NCI-H82 treated with DMSO at 0.1 percent for 48 hours (cell line): ENCODE data around the gene MPP2.
"Not testable (repeated sequence)": the region's sequence is repeated elsewhere in the genome, so short reads cannot be mapped to it uniquely, and the experiment has no call there.

Experiments used
- DNase-seq: peaks from one replicate; lab custom pipeline; 2025; ENCODE audit not compliant: unreplicated experiment; lab: John Stamatoyannopoulos, UW

The MPP2 gene

DNA sequence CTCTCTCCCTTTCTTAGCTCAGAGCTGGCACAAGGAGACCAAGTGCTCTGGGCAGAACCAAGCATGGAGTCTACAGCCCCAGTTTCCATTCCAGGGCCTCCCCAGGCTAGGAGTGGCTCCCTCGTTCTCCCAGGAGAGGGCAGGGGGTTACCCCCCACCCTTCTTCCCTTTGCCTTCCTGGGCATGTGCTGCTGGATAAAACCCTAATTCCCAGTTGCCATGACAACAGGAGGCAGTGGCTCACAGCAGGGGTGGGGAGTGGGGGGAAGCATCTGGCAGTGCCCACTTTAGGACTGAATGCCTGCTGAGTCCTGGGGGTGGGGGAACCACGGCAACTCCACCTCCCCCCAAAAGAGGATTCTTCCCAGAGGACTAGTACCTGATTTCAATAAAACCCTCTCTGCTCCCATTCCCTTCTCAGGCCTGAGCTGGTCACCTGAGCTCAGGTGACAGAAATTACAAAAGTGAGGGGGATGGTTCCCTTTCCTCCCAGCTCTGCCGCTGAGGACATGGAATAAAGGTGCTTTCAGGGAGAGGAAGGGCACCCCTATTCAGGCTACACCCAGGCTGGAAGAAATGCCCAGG lies 1.8 kb downstream of the MPP2 start:
- DNase-seq = peak; percentile 61

DNA sequence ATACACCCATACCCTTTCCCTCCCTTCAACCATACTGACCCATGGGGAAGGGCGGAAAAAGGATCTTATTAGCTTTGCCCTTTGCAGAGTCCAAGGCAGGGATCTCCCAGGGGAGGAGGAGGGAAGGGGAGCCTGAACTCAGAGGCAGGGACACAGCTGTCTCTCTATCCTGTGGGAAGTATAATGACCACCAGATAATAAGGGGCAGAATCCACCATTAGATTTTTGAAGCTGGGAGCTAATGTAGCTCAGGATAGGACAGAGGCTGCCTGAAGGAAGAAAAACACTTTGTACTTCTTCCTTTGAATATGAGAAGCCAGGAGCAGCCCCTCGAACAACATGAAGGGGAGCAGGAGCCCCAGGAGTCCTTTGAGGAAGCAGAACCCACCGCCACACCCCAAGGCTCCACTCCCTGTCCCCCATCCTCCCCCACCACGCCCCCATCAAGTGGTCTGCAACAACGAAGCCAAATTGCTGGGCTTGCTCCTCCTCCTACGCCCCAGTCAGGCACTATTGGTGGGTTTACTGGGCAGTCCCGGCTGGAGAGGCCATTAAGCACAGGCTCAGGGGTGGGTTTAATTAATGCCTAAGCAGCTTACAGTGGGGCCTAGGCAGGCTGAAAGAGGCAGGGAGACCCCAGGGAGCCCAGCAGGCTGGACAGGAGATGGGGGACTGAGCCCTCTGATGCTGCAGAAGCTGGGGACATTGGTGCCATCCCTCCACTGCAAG lies 5.3 kb downstream of the MPP2 start:
- DNase-seq = peak; percentile 87

DNA sequence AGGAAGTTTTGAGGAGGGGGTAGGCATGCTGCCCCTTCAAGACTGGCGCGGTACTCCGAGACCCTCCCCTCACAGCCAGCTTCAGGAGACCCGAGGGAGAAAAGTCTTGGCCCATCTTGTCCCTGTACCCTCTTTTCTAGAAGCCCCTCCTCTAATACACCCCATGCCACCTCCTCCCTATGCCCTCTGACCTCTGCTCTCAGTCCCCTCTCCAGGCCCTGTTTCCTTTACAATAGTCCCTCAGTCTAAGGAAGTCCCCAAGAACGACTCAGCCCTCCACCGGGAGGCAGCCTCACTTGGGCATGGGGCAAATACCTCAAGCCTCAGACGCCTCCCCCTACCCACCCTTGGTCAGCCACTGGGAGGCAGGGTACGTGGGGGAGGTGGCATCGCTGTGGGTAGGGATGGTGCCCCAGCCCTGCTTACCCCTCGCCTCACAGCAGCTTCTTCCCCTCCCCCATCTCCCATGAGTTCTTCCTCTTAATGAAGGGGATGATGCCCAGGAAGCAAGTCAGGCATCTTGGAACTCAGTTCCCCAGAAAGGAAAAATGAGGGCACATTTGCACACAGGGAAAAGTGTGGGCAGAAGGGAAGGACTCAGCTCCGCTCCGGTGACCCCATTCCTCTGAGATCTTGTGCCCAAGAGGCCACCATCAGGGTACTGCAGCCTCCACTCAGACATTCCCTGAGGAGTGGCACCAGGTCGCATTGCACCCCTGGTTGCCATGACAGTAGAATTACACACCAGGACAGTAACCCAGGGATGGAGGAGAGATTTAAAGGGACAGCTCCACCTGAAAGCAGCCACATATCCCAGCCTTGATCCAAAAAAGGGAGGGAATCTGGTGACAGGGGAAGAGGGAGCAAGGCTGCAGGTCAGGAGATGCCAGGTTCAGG lies 6.2 kb downstream of the MPP2 start:
- no peak for DNase-seq

DNA sequence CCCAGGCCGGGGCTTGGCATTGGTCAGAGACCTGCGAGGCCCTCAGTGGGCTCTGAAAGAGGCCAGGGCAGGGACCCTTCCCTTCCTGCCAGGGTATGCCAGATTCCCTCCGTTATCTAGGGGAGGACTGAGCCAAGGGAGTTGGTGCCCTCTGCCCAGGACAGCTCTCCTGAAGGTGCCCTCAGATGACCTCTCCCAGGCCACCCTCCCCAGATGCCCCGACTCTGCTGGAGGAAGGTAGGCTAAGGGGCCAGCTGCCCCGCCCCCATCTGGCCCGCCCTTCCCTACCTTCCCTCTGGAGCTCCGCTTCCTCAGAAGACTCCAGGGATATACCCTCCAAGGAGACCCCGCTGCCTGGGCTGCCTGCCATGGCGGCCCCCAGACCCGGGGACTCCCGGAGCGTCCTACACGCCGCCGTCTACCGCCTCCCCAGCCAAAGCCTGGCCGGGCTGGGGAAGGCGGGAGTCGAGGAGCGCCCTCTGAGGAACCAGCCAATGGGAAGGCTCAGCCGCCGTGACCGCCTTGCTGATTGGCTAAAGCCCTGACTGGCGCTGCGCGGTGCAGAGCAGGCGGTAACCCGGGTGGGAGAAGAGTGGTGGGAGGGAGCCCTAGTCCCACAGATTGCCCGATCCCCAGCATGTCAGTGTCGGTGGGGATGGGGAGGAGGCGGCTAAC lies 7.0 kb downstream of the MPP2 start:
- peak; percentile 76 for DNase-seq

DNA sequence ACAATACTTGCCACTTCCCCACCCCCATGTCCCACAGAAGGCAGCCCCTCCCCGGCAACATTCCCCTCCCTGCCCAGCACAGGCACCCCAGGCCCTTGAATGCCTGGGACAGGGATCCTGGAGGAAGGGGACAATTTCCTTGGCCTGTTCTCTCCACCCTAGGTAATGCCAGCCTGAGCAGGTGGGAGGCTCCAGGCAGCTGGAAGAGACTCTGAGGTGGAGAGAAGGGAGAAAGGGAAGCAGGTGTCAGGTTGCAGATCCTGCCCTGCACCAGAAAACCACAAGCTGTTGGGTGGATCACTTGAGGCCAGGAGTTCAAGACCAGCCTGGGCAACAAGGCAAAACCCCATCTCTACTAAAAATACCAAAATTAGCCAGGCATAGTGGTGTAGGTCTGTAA lies 8.9 kb downstream of the MPP2 start:
- DNase-seq = no peak

DNA sequence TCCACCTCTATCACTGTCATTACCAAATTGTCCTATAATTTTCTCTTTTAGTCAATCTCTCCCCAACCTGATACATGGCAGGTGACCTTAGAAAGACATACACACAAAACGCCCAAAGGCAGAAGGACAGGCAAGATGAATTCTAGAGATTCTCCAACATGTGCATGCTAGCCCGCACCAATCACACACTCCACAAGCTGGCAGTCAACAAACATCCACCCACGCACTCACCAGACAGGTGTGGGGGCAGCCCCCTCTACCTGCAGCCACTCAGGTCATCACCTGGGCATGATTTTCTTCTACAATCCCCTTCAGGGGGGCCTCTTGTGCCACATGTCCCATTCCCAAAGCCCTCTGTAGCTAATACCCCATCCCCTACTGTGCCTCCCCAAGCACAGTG lies 9.5 kb downstream of the MPP2 start:
- DNase-seq = no peak

DNA sequence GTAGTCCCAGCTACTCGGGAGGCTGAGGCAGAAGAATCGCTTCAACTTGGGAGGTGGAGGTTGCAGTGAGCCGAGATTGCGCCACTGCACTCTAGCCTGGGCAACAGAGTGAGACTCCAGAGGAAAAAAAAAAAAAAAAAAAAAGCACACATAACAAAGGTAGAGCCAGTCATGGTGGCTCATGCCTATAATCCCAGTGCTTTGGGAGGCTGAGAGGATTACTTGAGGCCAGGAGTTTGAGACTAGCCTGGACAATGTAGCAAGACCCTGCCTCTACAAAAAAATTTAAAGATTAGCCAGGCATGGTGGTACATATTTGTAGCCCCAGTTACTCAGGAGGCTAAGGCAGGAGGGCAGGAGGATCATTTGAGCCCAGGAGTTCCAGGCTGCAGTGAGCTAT lies 12.8 kb downstream of the MPP2 start:
- DNase-seq = not testable (repeated sequence)

DNA sequence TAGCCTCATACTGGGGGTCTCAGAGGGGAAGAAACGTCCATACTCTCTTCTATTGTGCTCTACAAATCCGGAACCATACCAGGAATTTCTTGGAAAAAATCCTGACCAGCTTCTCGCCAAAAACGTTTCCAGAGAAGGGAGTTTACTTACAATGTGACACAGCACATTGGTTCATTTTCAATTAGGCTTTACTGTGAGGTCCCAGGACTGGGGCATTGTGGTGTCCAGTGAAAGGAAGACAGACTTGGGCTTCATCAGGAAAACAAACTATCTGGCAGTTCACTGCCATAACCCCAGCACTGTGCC lies 14.7 kb downstream of the MPP2 start:
- no peak for DNase-seq

DNA sequence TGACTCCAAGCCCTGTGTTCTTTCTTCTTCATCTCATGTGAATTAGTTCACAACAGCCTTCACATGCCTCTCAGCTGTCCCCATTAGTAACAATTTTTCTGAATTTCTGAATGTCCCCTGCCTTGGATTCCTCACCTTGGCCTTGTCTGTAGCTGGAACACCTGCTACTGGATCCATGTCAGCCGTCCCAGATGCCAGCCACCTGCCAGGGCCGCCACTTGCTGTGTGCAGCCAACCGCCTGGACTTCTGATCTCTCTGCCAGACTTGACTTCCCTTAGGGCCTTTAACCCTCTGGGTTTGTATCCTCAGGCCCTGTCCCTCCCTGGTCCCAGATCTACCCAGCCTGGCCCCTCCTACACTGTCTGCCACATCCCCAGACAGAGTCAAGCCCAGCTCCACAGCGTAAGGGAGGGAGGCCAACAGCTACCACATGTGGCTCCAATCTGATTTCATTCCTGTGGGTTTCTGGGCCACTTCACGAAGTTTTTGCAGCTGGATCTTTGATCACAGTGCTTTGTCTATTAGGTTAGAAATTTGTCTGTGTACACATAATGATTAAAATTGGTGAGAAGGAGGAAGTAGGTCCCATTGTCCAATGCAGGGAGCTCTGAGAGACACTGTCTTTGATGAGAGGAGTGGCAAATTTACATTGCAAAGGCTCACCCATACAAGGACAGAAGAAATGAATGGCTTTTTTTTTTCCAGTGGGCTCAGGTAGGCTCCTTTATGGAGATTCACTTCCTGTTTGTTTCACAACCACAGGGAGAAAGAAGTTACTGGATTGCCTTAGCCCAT lies 15.3 kb downstream of the MPP2 start:
- no peak for DNase-seq

DNA sequence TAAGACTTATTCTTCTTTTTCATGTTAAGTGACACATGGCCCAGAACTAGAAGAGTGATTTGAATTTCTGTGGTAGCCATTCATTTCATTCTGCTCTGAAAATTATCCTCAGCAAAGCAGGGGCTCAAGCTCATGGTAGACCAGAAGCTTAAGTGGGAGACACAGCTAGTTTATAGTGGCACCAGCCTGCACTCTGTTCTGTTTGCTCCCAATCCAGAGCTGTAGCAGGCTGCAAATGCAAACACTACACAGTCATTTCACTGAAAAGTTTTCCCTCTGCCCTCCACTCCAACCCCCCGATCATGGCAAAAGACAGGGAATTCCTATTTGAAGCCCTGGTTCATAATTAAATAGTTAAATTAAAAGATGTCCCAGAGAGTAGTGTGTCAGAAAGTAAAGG lies 17.1 kb downstream of the MPP2 start:
- no peak for DNase-seq

DNA sequence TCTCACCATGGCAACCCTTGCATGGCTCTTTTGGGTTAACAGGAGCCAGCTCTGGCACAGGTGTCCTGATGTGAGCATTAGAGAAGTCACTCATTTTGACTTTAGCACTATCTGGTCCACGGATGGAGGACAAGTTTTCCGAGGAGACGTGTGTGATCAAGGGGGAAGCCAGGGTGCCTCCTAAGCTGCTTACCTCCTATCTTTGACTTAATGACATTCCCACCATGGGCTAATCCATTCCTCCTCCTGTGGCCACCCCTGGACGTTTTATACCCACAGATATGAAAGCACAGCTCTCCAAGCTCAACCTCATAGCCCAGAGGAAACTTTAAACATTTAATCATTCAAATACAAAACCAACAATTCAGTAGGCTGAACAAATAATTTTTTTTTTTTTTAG lies 18.8 kb downstream of the MPP2 start:
- DNase-seq = peak; percentile 78

DNA sequence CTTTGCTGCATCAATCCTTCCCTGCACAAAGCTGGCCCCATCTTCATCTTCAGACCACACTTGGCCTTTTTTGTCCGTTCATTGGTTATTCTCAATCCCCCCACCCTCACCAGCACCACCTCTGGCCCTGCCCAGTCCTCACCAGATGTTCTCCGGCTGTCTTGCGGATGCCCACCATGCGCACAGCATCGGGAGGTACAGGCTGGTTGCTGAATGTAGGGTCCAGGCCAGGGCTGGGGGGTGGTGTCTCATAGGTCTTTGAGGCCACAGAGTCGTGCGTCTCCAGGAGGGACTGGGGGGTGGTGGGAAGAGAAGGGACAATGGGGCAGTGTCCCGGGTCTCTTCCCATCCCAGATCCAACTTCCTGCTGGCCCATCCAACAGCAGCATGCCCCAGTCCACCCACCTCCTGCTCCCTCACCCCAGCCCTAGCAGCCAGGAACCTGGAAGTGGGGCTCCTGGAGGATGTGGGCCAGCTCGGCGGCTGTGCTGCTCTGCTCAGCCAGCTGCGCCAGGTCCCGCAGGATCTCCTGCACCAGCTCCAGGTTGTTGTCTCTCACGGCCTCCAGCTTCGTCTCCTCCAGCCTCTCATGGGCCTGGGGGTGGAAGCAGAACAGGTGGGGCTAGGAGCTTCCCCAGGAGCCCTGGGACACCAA lies 24.4 kb downstream of the MPP2 start:
- DNase-seq = no peak

DNA sequence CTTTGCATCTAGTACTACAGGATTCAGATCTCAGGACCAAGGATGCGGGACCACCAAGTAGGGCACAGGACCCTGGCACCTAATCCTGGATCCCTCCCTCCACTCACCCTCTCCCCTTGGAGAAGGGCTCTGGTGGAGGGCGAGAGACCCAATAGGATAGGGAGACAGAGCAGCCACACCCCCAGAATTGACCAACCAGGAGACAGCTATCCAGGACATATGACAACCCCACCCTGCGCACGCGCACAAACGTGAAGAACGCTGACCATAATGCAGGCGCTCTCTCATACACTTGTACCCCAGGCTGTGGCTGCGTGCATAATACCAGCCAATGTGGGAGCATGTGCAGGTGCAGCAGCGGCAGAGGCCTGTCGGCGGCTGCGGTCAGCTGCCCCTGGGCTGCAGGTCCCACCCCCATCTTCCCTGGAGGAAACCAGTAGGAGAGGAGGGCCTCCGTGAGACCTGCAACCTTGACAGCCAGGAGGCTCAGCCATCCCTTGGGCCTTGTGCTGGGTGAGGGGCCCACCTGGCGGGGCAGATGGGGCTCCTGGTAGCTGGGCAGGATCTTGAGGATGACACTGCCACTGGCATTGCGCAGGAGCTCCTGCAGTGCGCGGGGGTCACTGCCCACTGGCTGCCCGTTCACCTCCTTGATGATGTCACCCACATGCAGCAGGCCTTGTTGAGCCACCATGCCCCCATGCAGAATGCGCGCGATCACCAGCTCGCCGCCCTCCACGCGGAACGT lies 25.4 kb downstream of the MPP2 start:
- no peak for DNase-seq

DNA sequence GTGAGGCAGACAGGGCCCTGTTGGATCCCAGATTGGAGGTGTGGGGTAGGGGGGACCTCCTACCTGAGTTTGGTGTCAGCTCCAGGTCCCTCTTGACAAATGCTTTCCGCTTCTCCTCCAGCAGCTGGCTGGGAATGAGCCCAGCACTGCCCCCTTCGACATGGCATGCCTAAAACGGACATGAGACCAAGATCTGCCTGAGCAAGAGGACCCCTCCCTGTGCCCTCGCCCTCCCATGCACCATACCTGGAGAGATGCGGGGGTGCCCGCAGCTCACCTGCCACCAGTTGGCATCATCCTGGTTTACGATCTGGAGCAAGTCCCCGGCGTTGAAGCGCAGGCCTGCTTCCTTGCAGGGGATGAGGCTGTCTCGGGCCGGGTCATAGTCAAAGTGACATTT lies 26.2 kb downstream of the MPP2 start:
- DNase-seq = no peak

DNA sequence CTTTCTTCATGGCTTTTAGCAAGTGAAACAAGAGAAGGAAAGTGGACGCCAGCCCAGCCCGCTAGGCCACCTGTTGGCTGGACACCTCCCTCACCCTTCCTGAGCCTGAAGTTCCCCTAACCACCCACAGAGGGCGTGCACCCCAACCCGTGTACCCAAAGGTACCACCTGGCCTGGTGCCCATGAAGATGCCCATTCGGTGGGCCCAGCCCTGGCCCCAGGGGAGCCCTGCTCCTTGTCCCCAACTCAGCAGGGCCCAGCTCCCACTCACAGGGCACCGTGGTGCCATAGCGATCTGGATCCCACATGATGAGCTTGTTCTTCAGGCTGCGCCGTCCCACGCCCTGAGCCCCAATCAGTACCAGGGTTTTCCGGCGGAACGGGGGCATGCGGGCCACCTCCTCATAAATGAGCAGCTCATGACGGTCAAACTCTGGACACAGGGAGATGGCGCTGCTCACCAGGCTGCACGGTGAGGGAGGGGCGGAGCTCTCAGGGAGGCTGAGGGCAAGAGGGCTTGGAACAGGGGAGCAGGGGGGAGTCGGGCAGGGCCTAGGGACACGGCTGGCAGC lies 26.8 kb downstream of the MPP2 start:
- DNase-seq = peak; percentile 9

DNA sequence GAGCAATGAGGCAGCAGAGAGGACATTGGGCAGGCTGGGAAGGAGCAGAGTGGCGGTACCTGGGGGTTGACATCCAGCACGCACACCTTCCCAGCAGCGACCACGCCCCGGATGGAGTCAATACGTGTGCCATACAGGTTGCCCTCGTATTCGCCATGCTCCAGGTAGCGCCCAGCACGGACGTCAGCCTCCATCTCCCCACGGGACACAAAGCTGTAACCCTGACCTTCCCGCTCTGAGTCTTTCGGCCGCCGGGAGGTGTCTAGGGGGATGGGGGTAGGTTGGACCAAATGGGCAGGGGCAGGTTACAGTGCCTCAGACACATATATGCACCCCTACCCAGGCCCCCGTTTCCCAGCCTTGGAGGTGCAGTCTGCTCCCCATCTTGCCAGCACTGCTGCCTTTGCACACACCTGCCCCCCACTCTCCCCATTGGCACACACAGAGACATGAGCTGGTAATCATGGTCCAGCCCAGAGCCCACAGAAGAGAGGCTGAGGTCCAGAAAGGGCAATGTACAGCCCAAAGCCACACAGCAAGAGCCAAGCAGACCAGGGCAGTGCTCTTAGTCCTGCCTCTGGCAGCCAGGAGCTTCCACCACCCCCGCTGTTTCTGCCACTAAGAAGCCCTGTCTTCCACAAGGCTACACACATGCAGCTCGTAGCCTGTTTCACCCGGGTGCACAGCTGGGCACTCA lies 27.5 kb downstream of the MPP2 start:
- no peak for DNase-seq

DNA sequence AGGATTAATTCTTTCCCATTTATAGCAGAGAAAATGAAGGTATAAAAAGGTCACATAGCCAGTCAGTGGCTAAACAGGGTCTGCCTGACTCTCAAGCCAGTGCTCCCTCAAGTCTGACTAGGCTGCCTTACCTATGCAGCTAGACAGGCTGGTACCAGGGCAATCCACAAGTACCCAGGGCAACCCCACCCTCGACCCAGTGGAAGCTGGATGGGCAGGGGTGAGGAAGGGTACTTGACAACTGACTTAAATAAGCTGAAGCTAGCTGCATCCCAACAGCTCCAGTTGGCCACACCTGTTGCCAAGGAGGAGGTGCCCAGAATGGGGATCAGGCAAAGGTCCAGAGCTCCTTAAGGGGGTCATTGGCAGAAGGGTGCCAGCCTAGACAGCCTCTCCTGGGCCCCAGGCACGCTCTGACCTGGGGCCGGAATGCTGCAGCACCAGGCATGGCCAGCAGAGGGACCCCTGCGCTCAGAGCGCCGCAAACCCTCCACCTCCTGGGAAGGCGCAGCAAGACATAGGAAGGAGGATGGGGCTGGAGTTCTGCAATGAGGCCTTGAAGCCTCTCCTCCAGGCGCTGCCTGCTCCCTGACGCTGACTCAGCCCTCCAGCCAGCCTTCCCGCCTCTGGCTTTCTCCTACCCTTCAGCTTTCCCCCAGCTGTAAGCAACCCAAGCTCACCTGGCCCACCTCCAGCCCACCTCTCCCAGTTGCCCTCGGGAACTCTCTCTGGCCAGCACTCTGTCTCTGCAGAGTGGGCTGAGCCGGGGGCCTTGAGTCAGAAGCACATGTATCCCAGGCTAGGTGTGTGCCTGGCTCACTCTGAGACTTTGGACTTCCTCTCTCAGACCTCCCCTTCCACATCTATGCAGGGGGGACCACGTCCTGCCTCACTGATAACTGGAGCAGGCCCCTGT lies 28.8 kb downstream of the MPP2 start:
- DNase-seq = peak; percentile 15
